GM12801 (cell line): ENCODE data around the gene PROKR2.

Experiments
- CTCF ChIP-seq: IDR thresholded peaks from one replicate; pipeline ENCODE4 v1.5.1; 2011; ENCODE audit warnings: control low read depth; ENCODE audit not compliant: insufficient read length; ENCODE audit errors: extremely low read depth

PROKR2 gene

DNA sequence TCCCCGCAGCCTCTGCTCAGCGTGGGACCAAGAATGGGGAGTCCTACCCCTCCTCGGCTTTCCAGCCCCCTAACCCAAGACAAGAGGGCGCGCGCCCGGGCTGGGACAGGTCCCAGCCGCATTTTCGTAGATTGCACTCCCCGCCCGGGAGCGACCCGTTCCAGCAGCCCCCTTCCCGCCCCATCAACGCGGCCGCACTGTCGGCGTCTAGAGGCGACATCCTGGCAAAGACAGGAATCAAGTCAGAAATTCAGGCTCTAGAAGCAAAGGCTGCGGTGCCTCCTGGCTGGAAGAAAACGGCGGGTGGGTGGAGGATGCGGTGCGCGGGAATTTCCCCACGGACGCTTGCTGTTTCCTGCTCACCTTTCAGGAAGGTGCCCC, 957 bp downstream of the PROKR2 start:
- TF ChIP-seq CTCF: no peak

- no peak for TF ChIP-seq CTCF
Observed at GRCh38 chr20:5313916-5314315, 2.8 kb downstream of the PROKR2 start.

- no peak for TF ChIP-seq CTCF
Observed at GRCh38 chr20:5312518-5312917, 4.2 kb downstream of the PROKR2 start.

GRCh38 chr20:5309971-5310370, 6.8 kb downstream of the PROKR2 start:
- no peak for TF ChIP-seq CTCF

DNA sequence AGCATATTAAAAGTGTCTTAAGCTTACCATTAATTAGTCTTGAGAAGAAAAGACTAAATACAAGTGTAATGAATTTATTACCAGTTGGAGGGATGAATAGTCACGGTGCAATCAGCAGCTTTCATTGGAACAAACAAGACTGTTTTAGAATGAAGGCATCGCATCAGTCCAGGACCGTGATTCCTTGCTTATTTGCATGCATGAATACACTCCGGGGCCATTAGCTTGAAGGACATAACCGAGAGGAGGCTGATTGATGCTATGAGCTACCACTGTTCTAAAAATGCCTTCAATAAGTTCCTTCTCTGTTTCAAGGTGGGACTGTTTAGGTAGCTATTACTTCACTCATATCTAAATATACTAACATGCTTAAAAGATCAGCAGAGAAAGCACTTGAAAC, 17.9 kb downstream of the PROKR2 start:
- TF ChIP-seq CTCF: no peak

DNA sequence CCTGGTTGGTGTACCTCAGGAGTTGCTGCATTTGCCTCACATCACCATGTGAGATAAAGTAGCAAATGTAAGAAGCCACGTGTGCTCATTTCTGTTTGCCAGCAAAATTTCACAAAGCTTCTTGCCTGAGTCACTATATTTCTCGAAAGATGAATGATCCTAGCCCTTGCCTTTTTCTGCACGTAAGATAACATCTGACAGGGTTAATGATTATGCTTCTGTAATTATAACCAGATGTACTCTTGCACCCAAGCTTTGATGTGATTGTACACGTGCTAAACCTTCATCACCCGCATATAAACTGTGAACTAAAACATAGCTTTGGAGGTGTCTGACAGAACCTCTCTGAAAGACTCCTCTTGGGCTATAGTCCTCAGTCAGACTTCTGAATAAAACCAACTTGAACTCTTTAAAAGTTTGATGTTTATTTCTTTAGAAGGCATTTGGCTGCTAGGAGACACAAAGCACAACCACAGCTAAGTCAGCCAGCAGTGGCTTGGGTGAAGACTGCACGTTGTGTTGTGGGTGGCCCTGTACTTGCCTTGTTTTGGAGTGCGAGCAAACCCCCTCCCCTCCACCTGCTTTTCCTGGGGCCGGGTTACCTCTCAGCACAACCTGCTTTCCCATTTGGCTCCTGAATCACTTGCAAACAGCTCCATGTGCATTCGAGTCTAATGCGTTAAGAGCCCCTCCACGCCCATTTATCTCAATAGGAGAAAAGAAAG, 19.3 kb downstream of the PROKR2 start:
- no peak for TF ChIP-seq CTCF

GRCh38 chr20:5290596-5290995, 26.2 kb downstream of the PROKR2 start:
- no peak for TF ChIP-seq CTCF
